Mesothelial cell of epicardium (in vitro differentiated cells): ENCODE data around the gene IFI27. TPM values are rescaled to one million over a fixed set of nuclear protein-coding genes. Genes with fewer than 3 reads are reported as not detected.

Experiments used
- DNase-seq, 2 experiments: peaks; one replicate each; pipeline ENCODE4 v3.0.0; 2021; ENCODE audit warnings: low spot score in 2 of 2; ENCODE audit not compliant: unreplicated experiment in 2 of 2
- H3K27ac Mint-ChIP-seq: 2 replicates; pipeline ENCODE4 v1.8.0; 2021; ENCODE audit warnings: mixed read lengths
- H3K27me3 Mint-ChIP-seq: 2 replicates; pipeline ENCODE4 v1.8.0; 2021; ENCODE audit warnings: low read depth, mixed read lengths
- H3K36me3 Mint-ChIP-seq: 2 replicates; pipeline ENCODE4 v1.8.0; 2021; ENCODE audit warnings: mixed read lengths
- H3K4me1 Mint-ChIP-seq: 2 replicates; pipeline ENCODE4 v1.8.0; 2021; ENCODE audit warnings: mixed read lengths
- H3K4me3 Mint-ChIP-seq: 2 replicates; pipeline ENCODE4 v1.8.0; 2021; ENCODE audit warnings: mild to moderate bottlenecking, moderate library complexity, mixed read lengths
- H3K9me3 Mint-ChIP-seq: 2 replicates; pipeline ENCODE4 v1.8.0; 2021; ENCODE audit warnings: mixed read lengths
- total RNA-seq: library from RNA; stranded (reverse); gene quantifications from 3 replicates; pipeline ENCODE4 v1.2.1, GENCODE V29; 2021
- TF ChIP-seq, protein P1 (sequence below): fragments of 200-600 bp; sonication (generic); IDR thresholded peaks from one replicate; pipeline ENCODE4 v1.5.0; 2021; ENCODE audit warnings: antibody characterized with exemption; ENCODE audit not compliant: unreplicated experiment

The IFI27 gene
- total RNA-seq, 1 donor from 2014 or later = 9.4 TPM

DNA sequence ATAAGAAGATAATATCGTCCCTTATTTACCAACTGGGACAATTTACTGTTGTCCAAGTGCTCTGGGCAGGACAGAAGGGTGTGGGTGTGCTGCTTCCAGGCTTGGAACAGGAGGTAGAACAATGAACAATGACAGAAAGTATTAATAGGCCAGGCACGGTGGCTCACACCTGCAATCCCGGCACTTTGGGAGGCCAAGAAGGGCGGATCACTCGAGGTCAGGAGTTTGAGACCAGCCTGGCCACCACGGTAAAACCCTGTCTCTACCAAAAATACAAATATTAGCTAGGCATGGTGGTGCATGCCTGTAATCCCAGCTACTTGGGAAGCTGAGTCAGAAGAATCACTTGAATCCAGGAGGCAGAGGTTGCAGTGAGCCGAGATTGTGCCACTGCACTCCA is 2.5 kb downstream of the IFI27 start:
- Mint-ChIP-seq H3K4me3 (no peak overlapping the region), H3K36me3 (no peaks in the 10 kb centered on the region), H3K27ac (no peak overlapping the region), H3K4me1 (peaks cover 7% of the 10 kb centered on the region), H3K9me3 (no peaks in the 10 kb centered on the region), H3K27me3 (peaks cover 36% of the 10 kb centered on the region)
- TF ChIP-seq, protein P1, sequence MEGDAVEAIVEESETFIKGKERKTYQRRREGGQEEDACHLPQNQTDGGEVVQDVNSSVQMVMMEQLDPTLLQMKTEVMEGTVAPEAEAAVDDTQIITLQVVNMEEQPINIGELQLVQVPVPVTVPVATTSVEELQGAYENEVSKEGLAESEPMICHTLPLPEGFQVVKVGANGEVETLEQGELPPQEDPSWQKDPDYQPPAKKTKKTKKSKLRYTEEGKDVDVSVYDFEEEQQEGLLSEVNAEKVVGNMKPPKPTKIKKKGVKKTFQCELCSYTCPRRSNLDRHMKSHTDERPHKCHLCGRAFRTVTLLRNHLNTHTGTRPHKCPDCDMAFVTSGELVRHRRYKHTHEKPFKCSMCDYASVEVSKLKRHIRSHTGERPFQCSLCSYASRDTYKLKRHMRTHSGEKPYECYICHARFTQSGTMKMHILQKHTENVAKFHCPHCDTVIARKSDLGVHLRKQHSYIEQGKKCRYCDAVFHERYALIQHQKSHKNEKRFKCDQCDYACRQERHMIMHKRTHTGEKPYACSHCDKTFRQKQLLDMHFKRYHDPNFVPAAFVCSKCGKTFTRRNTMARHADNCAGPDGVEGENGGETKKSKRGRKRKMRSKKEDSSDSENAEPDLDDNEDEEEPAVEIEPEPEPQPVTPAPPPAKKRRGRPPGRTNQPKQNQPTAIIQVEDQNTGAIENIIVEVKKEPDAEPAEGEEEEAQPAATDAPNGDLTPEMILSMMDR = no peak
- no peak for DNase-seq

DNA sequence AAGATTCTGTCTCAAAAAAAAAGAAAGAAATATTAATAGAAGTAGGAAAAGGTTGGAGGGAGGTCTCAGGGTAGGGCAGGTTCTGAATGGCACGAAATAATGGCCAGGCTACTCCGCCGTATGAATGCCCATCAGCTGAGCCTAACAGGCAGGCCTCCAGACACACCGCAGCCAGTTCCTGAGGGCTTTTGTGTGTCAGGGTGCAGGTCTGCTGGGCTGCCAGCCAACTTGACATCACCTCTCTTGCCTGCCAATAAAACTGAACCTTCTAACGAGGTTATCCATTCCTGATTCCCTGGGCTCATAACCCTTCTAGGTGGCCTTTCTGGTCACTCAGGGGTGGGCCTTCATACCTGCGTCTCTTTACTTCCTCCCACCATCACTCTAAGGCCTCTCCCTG is 3.0 kb downstream of the IFI27 start:
- Mint-ChIP-seq H3K4me1 (peaks cover 7% of the 10 kb centered on the region), H3K27me3 (peaks cover 38% of the 10 kb centered on the region), H3K36me3 (no peaks in the 10 kb centered on the region), H3K9me3 (no peaks in the 10 kb centered on the region), H3K27ac (no peak overlapping the region), H3K4me3 (no peak overlapping the region)
- DNase-seq = no peak
- TF ChIP-seq, protein P1 = no peak

DNA sequence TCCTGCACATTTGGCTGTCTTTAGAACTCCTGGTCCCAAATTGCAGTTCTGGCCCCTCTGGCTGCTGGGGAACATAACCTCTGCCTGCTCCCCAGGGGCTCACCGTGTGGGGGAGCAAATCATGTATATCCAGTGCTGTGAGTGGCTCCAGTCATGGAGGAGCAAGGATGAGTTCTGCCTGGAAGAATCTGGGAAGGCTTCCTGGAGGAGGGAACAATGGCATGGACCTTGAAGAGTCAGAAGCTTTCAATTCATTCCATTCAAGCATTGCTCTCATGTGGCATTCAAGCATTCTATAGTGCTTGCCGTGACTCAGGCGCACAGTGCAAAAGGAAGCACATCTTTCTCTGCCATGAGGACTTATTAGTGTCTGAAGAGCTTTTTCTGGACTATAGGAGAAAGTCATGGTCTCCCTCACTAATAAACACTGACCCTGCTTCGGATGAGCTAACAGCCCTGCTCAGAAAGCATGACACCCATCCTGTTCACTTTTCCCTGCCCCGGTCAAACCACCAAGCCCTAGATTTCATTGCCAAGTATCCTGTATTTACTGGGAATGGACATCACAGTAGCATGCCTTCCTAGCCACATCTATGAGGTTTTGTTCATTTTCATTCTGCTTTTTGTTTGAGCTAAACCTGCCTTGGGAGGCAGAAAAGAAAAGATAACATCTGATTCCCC is 3.5 kb downstream of the IFI27 start:
- H3K27ac Mint-ChIP-seq = no peak overlapping the region
- no peaks in the 10 kb centered on the region for H3K9me3 Mint-ChIP-seq
- no peak overlapping the region for H3K4me3 Mint-ChIP-seq
- TF ChIP-seq, protein P1 = no peak
- H3K27me3 Mint-ChIP-seq = peaks cover 38% of the 10 kb centered on the region
- DNase-seq = no peak
- peaks cover 7% of the 10 kb centered on the region for H3K4me1 Mint-ChIP-seq
- no peaks in the 10 kb centered on the region for H3K36me3 Mint-ChIP-seq

DNA sequence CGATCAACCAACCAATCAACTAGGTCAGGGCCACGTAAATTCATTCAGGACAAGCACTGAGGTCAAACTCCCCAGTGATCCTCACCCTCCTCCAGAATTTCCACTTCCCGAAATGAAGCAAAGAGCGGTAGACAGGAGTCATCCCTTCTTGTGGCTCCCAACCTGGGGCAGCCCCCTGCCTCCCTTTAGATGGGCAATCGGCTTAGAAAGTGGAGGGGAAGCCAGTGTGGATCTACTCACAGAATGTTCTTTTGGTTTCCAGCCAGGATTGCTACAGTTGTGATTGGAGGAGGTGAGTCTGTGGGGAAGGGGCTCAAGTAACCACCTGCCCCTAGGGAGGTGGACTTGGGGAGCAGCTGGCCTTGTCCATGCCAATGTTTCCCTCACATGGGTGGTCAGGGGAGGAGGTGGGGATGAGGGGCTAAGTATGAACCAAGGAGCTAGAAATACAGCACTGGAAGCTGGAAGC is 4.1 kb downstream of the IFI27 start:
- DNase-seq = no peak
- TF ChIP-seq, protein P1 = no peak
- Mint-ChIP-seq H3K27me3 (peaks cover 41% of the 10 kb centered on the region), H3K27ac (no peak overlapping the region), H3K36me3 (no peaks in the 10 kb centered on the region), H3K4me3 (no peak overlapping the region), H3K4me1 (peaks cover 7% of the 10 kb centered on the region), H3K9me3 (peaks cover 3% of the 10 kb centered on the region)

GRCh38 chr14:94115058-94115591 is 4.6 kb downstream of the IFI27 start:
- H3K27ac Mint-ChIP-seq = no peak overlapping the region
- H3K4me3 Mint-ChIP-seq = no peak overlapping the region
- H3K27me3 Mint-ChIP-seq = peaks cover 44% of the 10 kb centered on the region
- H3K36me3 Mint-ChIP-seq = no peaks in the 10 kb centered on the region
- DNase-seq = no peak
- peaks cover 4% of the 10 kb centered on the region for H3K9me3 Mint-ChIP-seq
- H3K4me1 Mint-ChIP-seq = peaks cover 7% of the 10 kb centered on the region
- TF ChIP-seq, protein P1 = no peak
